CD1c-positive myeloid dendritic cell (primary cell): ENCODE results near the gene KY.

Experiments
- DNase-seq: peaks from one replicate; pipeline ENCODE4 v3.0.0-alpha.2; 2016; ENCODE audit errors: extremely low spot score

Gene KY

GRCh38 chr3:134650431-134651346 lies at the start of gene KY:
Gene KY (minus strand): TSS chr3:134651022. CDS start chr3:134650960, 62 bp downstream.
- no peak for DNase-seq

- no peak for DNase-seq
These were observed 48.9 kb upstream of the KY start for GRCh38 chr3:134699721-134700120.

- no peak for DNase-seq
These were observed 48.4 kb upstream of the KY start for GRCh38 chr3:134699141-134699711.

- DNase-seq = no peak
These were observed 47.2 kb upstream of the KY start for GRCh38 chr3:134697830-134698689.

GRCh38 chr3:134696155-134696554 lies 45.3 kb upstream of the KY start:
- no peak for DNase-seq

GRCh38 chr3:134694946-134695543 lies 44.2 kb upstream of the KY start:
- DNase-seq = no peak

- DNase-seq = no peak
These were observed 43.6 kb upstream of the KY start for GRCh38 chr3:134694466-134694865.

GRCh38 chr3:134693804-134694203 lies 43.0 kb upstream of the KY start:
- DNase-seq = no peak

- no peak for DNase-seq
These were observed 42.4 kb upstream of the KY start for GRCh38 chr3:134693226-134693625.

- DNase-seq = no peak
These were observed 39.4 kb upstream of the KY start for GRCh38 chr3:134690226-134690625.

- no peak for DNase-seq
These were observed 36.8 kb upstream of the KY start for GRCh38 chr3:134687642-134688041.

- DNase-seq = no peak
These were observed 35.3 kb upstream of the KY start for GRCh38 chr3:134685929-134686802.

GRCh38 chr3:134682196-134682880 lies 31.5 kb upstream of the KY start:
- no peak for DNase-seq

- no peak for DNase-seq
These were observed 30.7 kb upstream of the KY start for GRCh38 chr3:134681522-134681900.

GRCh38 chr3:134680796-134681521 lies 30.1 kb upstream of the KY start:
- no peak for DNase-seq

- no peak for DNase-seq
These were observed 27.1 kb upstream of the KY start for GRCh38 chr3:134677987-134678308.

GRCh38 chr3:134677196-134677986 lies 26.6 kb upstream of the KY start:
- peak; percentile 19 for DNase-seq

GRCh38 chr3:134675726-134676256 lies 25.0 kb upstream of the KY start:
- DNase-seq = no peak

- DNase-seq = no peak
These were observed 21.7 kb upstream of the KY start for GRCh38 chr3:134672571-134672970.
